H9 (cell line): ENCODE data around the gene SEZ6. TPM values are rescaled to one million over a fixed set of nuclear protein-coding genes. Genes with fewer than 3 reads are reported as not detected.

ENCODE experiments used
- DNase-seq: peaks from one replicate; pipeline ENCODE4 v3.0.0-alpha.2; 2017
- H2AFZ ChIP-seq: one replicate; pipeline ENCODE4 v1.6.1; 2013; ENCODE audit warnings: mild to moderate bottlenecking, low read length, control low read depth, moderate library complexity
- H2AK5ac ChIP-seq: 2 replicates; pipeline ENCODE4 v1.6.1; 2013; ENCODE audit warnings: low read length, control low read depth, mixed read lengths; ENCODE audit not compliant: insufficient read length
- H2BK120ac ChIP-seq: one replicate; pipeline ENCODE4 v1.6.1; 2013; ENCODE audit warnings: low read depth, mild to moderate bottlenecking, low read length, control low read depth, inconsistent platforms; ENCODE audit not compliant: poor library complexity, severe bottlenecking
- H2BK12ac ChIP-seq: 2 replicates; pipeline ENCODE4 v1.6.1; 2013; ENCODE audit warnings: low read length, control low read depth, mixed read lengths, low read depth; ENCODE audit not compliant: insufficient read length
- H2BK15ac ChIP-seq: 2 replicates; pipeline ENCODE4 v1.6.1; 2013; ENCODE audit warnings: low read depth, low read length, control low read depth
- H2BK20ac ChIP-seq: one replicate; pipeline ENCODE4 v1.6.1; 2013; ENCODE audit warnings: low read depth, mild to moderate bottlenecking, low read length, control low read depth, inconsistent platforms; ENCODE audit not compliant: poor library complexity, severe bottlenecking
- H2BK5ac ChIP-seq: 2 replicates; pipeline ENCODE4 v1.6.1; 2013; ENCODE audit warnings: low read length, control low read depth, mixed read lengths; ENCODE audit not compliant: insufficient read length
- H3K14ac ChIP-seq: 2 replicates; pipeline ENCODE4 v1.6.1; 2013; ENCODE audit warnings: low read length, control low read depth; ENCODE audit not compliant: insufficient read depth
- H3K18ac ChIP-seq: 2 replicates; pipeline ENCODE4 v1.6.1; 2013; ENCODE audit warnings: low read depth, mild to moderate bottlenecking, mixed read lengths, low read length, control low read depth; ENCODE audit not compliant: insufficient read length
- H3K23ac ChIP-seq: 2 replicates; pipeline ENCODE4 v1.6.1; 2013; ENCODE audit warnings: low read length, control low read depth, mixed read lengths, low read depth; ENCODE audit not compliant: insufficient read length
- H3K23me2 ChIP-seq: 2 replicates; pipeline ENCODE4 v1.6.1; 2013; ENCODE audit warnings: low read depth, mild to moderate bottlenecking, mixed read lengths, low read length, control low read depth; ENCODE audit not compliant: insufficient read length, poor library complexity, severe bottlenecking
- H3K27ac ChIP-seq: 2 replicates; pipeline ENCODE4 v1.5.1; 2013; ENCODE audit warnings: low read length, control low read depth, mixed read lengths, low read depth; ENCODE audit not compliant: insufficient read length
- H3K27me3 ChIP-seq: 2 replicates; pipeline ENCODE4 v1.6.1; 2013; ENCODE audit warnings: low read length, control low read depth, inconsistent platforms; ENCODE audit not compliant: insufficient read depth
- H3K4ac ChIP-seq: 2 replicates; pipeline ENCODE4 v1.6.1; 2013; ENCODE audit warnings: low read depth, mild to moderate bottlenecking, control low read depth, inconsistent platforms, low read length, moderate library complexity
- H3K4me1 ChIP-seq: 2 replicates; pipeline ENCODE4 v1.6.1; 2013; ENCODE audit warnings: low read length, control low read depth, inconsistent platforms; ENCODE audit not compliant: insufficient read depth
- H3K4me2 ChIP-seq: 2 replicates; pipeline ENCODE4 v1.6.1; 2013; ENCODE audit warnings: low read length, control low read depth, mixed read lengths; ENCODE audit not compliant: insufficient read length, insufficient read depth
- H3K56ac ChIP-seq: 2 replicates; pipeline ENCODE4 v1.6.1; 2013; ENCODE audit warnings: low read depth, mild to moderate bottlenecking, mixed read lengths, low read length, control low read depth; ENCODE audit not compliant: insufficient read length
- H3K79me1 ChIP-seq: 2 replicates; pipeline ENCODE4 v1.6.1; 2013; ENCODE audit warnings: low read depth, mild to moderate bottlenecking, moderate library complexity, low read length, control low read depth, inconsistent platforms; ENCODE audit not compliant: insufficient read depth, poor library complexity, severe bottlenecking
- H3K79me2 ChIP-seq: 2 replicates; pipeline ENCODE4 v1.6.1; 2013; ENCODE audit warnings: low read length, control low read depth, inconsistent platforms; ENCODE audit not compliant: insufficient read depth
- H3K9ac ChIP-seq: 2 replicates; pipeline ENCODE4 v1.6.1; 2013; ENCODE audit warnings: low read length, control low read depth, mixed read lengths; ENCODE audit not compliant: insufficient read length; ENCODE audit errors: extremely low read depth
- H3K9me3 ChIP-seq: one replicate; pipeline ENCODE4 v1.6.1; 2013; ENCODE audit warnings: low read depth, low read length, inconsistent platforms; ENCODE audit not compliant: control insufficient read depth
- H3T11ph ChIP-seq: one replicate; pipeline ENCODE4 v1.6.1; 2013; ENCODE audit warnings: mild to moderate bottlenecking, low read length, control low read depth, inconsistent platforms
- H4K20me1 ChIP-seq: one replicate; pipeline ENCODE4 v1.6.1; 2013; ENCODE audit not compliant: control insufficient read depth, insufficient read length, insufficient read depth
- H4K5ac ChIP-seq: 2 replicates; pipeline ENCODE4 v1.6.1; 2013; ENCODE audit warnings: low read depth, mild to moderate bottlenecking, mixed read lengths, low read length, control low read depth; ENCODE audit not compliant: insufficient read length
- H4K8ac ChIP-seq: replicated peaks from 2 replicates; pipeline ENCODE4 v1.6.1; 2013; ENCODE audit warnings: low read length, control low read depth, mixed read lengths, low read depth; ENCODE audit not compliant: insufficient read length
- H4K91ac ChIP-seq: 2 replicates; pipeline ENCODE4 v1.6.1; 2013; ENCODE audit warnings: low read depth, mild to moderate bottlenecking, moderate library complexity, mixed read lengths, low read length, control low read depth; ENCODE audit not compliant: insufficient read length
- H3K27ac Mint-ChIP-seq, 3 experiments: 2 replicates in 2 of 3; 3 replicates in 1 of 3; pipeline ENCODE4 v1.8.0; 2020 to 2021; ENCODE audit warnings: mixed read lengths in 3 of 3, mild to moderate bottlenecking in 1 of 3, moderate library complexity in 1 of 3
- H3K27me3 Mint-ChIP-seq: 2 replicates; pipeline ENCODE4 v1.8.0; 2021; ENCODE audit warnings: low read depth, mild to moderate bottlenecking, moderate library complexity, mixed read lengths
- H3K36me3 Mint-ChIP-seq, 3 experiments: 2 replicates in 2 of 3; 3 replicates in 1 of 3; pipeline ENCODE4 v1.8.0; 2020 to 2021; ENCODE audit warnings: low read depth in 3 of 3, mixed read lengths in 3 of 3; ENCODE audit not compliant: insufficient read depth in 1 of 3
- H3K4me1 Mint-ChIP-seq, 2 experiments: 2 replicates each; pipeline ENCODE4 v1.8.0; 2020; ENCODE audit warnings: mixed read lengths in 2 of 2
- H3K4me3 Mint-ChIP-seq, 2 experiments: 2 replicates in 1 of 2; 3 replicates in 1 of 2; pipeline ENCODE4 v1.8.0; 2020 to 2021; ENCODE audit warnings: mild to moderate bottlenecking in 2 of 2, mixed read lengths in 2 of 2, moderate library complexity in 1 of 2
- H3K9me3 Mint-ChIP-seq, 2 experiments: 2 replicates in 1 of 2; 3 replicates in 1 of 2; pipeline ENCODE4 v1.8.0; 2020; ENCODE audit warnings: mild to moderate bottlenecking in 2 of 2, mixed read lengths in 2 of 2, moderate library complexity in 1 of 2
- WGBS: extraction: QIAGEN DNeasy Blood & Tissue Kit; methylation state at CpG from one replicate; pipeline ENCODE4 v1.1.7; 2013; ENCODE audit warnings: missing lambda C conversion rate, low lambda C conversion rate, mixed read lengths; ENCODE audit not compliant: insufficient read length; ENCODE audit errors: extremely low coverage; 5-methylcytosine and 5-hydroxymethylcytosine counted together
- total RNA-seq: library from RNA; stranded (reverse); gene quantifications from 2 replicates; pipeline ENCODE4 v1.2.1, GENCODE V29; 2021
- TF ChIP-seq, protein P1 (sequence below): fragments of 200-600 bp; sonication (generic); conservative IDR thresholded peaks from 3 replicates; pipeline ENCODE4 v1.8.0; 2021; ENCODE audit warnings: antibody characterized with exemption, mild to moderate bottlenecking

SEZ6 gene
- total RNA-seq, 1 experiment from 2014 or later: 1.8 TPM

DNA sequence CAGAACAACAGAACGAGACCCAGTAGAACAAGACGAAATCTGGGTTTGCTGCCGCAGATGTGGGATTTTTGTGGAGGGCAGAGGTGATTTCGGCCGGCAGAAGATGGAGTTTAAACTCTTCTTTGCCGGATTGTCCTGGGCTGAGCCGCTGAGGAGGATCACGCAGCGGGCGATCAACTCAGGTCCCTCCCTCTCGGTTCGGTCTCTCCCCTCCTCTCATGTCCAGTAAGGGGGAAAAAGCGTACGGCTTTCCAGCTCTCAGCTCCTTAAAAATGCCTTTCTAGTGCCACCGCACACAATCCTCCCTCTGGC lies 57.0 kb downstream of the SEZ6 start:
- Histone ChIP-seq H3K4me2 (peak overlapping the region; percentile 91), H3T11ph (no peak overlapping the region), H2BK12ac (no peak overlapping the region), H4K8ac (no peak overlapping the region), H3K23me2 (peaks cover 11% of the 10 kb centered on the region), H3K9ac (peak overlapping the region; percentile 83), H3K56ac (no peak overlapping the region), H2AFZ (no peak overlapping the region), H3K27ac (peak overlapping the region; percentile 31), H2BK5ac (no peak overlapping the region), H2BK120ac (no peak overlapping the region), H3K14ac (no peak overlapping the region), H3K23ac (no peak overlapping the region), H2AK5ac (no peak overlapping the region), H3K27me3 (no peaks in the 10 kb centered on the region), H3K79me2 (peaks cover 50% of the 10 kb centered on the region), H2BK15ac (no peak overlapping the region), H4K20me1 (no peaks in the 10 kb centered on the region), H3K4me1 (peaks cover 7% of the 10 kb centered on the region; the same call in 1 of the 2 replicates), H3K4ac (no peak overlapping the region), H3K9me3 (no peaks in the 10 kb centered on the region), H3K18ac (no peak overlapping the region), H2BK20ac (no peak overlapping the region), H4K91ac (no peak overlapping the region), H4K5ac (no peak overlapping the region), H3K79me1 (no peaks in the 10 kb centered on the region)
- WGBS: no CpG with 5 or more reads among the region's 15 CpGs
- Mint-ChIP-seq H3K36me3 (peaks cover 13 to 48% (median 39%) of the 10 kb centered on the region in 3 experiments; a peak in 6 of 7 replicates), H3K4me3 (peak overlapping the region; percentile 92 to 96), H3K27ac (peak overlapping the region; percentile 81 to 99 (median 97)), H3K4me1 (peaks cover 22 to 25% of the 10 kb centered on the region in 2 experiments), H3K27me3 (no peaks in the 10 kb centered on the region; the same call in 1 of the 2 replicates), H3K9me3 (no peaks in the 10 kb centered on the region)
- DNase-seq: peak; percentile 74
- TF ChIP-seq, protein P1, sequence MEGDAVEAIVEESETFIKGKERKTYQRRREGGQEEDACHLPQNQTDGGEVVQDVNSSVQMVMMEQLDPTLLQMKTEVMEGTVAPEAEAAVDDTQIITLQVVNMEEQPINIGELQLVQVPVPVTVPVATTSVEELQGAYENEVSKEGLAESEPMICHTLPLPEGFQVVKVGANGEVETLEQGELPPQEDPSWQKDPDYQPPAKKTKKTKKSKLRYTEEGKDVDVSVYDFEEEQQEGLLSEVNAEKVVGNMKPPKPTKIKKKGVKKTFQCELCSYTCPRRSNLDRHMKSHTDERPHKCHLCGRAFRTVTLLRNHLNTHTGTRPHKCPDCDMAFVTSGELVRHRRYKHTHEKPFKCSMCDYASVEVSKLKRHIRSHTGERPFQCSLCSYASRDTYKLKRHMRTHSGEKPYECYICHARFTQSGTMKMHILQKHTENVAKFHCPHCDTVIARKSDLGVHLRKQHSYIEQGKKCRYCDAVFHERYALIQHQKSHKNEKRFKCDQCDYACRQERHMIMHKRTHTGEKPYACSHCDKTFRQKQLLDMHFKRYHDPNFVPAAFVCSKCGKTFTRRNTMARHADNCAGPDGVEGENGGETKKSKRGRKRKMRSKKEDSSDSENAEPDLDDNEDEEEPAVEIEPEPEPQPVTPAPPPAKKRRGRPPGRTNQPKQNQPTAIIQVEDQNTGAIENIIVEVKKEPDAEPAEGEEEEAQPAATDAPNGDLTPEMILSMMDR: no peak
